ENCODE measurements around the gene PLEKHH3.
"Not testable (repeated sequence)": the region's sequence is repeated elsewhere in the genome, so short reads cannot be mapped to it uniquely, and the experiment has no call there.

PLEKHH3 gene

GRCh38 chr17:42642336-42642735 lies 34.5 kb downstream of the PLEKHH3 start:
- H3K4me3 ChIP-seq (ENCODE audit: low read length) = no peak overlapping the region
- no peak for DNase-seq (ENCODE audit: low read depth)
- TF ChIP-seq CTCF (conservative IDR thresholded peaks at IDR 0.05; ENCODE audit: low read length) = no peak

GRCh38 chr17:42640121-42640520 lies 36.7 kb downstream of the PLEKHH3 start:
- TF ChIP-seq CTCF (conservative IDR thresholded peaks at IDR 0.05; ENCODE audit: low read length) = no peak
- no peak for DNase-seq (ENCODE audit: low read depth)
- no peak overlapping the region for H3K4me3 ChIP-seq (ENCODE audit: low read length)

- TF ChIP-seq CTCF (conservative IDR thresholded peaks at IDR 0.05; ENCODE audit: low read length) = no peak
- H3K4me3 ChIP-seq (ENCODE audit: low read length) = no peak overlapping the region
- no peak for DNase-seq (ENCODE audit: low read depth)
Measured at GRCh38 chr17:42639525-42640113, 37.2 kb downstream of the PLEKHH3 start.

GRCh38 chr17:42632949-42633444 lies 43.8 kb downstream of the PLEKHH3 start:
- no peak for TF ChIP-seq CTCF (conservative IDR thresholded peaks at IDR 0.05; ENCODE audit: low read length)
- H3K4me3 ChIP-seq (ENCODE audit: low read length) = no peak overlapping the region
- no peak for DNase-seq (ENCODE audit: low read depth)

- DNase-seq (ENCODE audit: low read depth) = no peak
- H3K4me3 ChIP-seq (ENCODE audit: low read length) = no peak overlapping the region
- TF ChIP-seq CTCF (conservative IDR thresholded peaks at IDR 0.05; ENCODE audit: low read length) = no peak
Measured at GRCh38 chr17:42629411-42630009, 47.3 kb downstream of the PLEKHH3 start.

GRCh38 chr17:42627032-42627764 lies 49.6 kb downstream of the PLEKHH3 start:
- not testable (repeated sequence) for DNase-seq (ENCODE audit: low read depth); H3K4me3 ChIP-seq (ENCODE audit: low read length)

GRCh38 chr17:42623732-42624596 lies 52.8 kb downstream of the PLEKHH3 start:
- TF ChIP-seq CTCF (conservative IDR thresholded peaks at IDR 0.05; ENCODE audit: low read length) = no peak
- H3K4me3 ChIP-seq (ENCODE audit: low read length) = no peak overlapping the region
- no peak for DNase-seq (ENCODE audit: low read depth)
